IPS DF 6.9 (cell line): ENCODE measurements around the gene ESAM.

Source experiments
- DNase-seq: peaks from one replicate; pipeline ENCODE4 v3.0.0-alpha.2; 2013; ENCODE audit warnings: low read depth, low spot score
- H3K27ac ChIP-seq: one replicate; pipeline ENCODE4 v1.5.1; 2013; ENCODE audit warnings: low read length, control low read depth
- H3K27me3 ChIP-seq: 2 replicates; pipeline ENCODE4 v1.6.1; 2013; ENCODE audit warnings: mild to moderate bottlenecking, low read length; ENCODE audit not compliant: control insufficient read depth, insufficient read depth
- H3K36me3 ChIP-seq: 2 replicates; pipeline ENCODE4 v1.6.1; 2013; ENCODE audit warnings: low read length; ENCODE audit not compliant: control insufficient read depth, insufficient read depth
- H3K4me1 ChIP-seq: 2 replicates; pipeline ENCODE4 v1.6.1; 2013; ENCODE audit warnings: low read length; ENCODE audit not compliant: control insufficient read depth, insufficient read depth
- H3K4me3 ChIP-seq: 2 replicates; pipeline ENCODE4 v1.5.1; 2013; ENCODE audit warnings: mild to moderate bottlenecking, low read length
- H3K9me3 ChIP-seq: 2 replicates; pipeline ENCODE4 v1.6.1; 2013; ENCODE audit warnings: low read length, inconsistent platforms; ENCODE audit not compliant: control insufficient read depth, insufficient read depth
- WGBS: extraction: QIAGEN DNeasy Blood & Tissue Kit; methylation state at CpG from one replicate; pipeline ENCODE4 v1.1.7; 2013; ENCODE audit warnings: mixed read lengths, missing lambda C conversion rate; ENCODE audit not compliant: insufficient read length, insufficient coverage; 5-methylcytosine and 5-hydroxymethylcytosine counted together

Gene ESAM

GRCh38 chr11:124752471-124753102 lies 9.5 kb downstream of the ESAM start:
- H3K4me3 ChIP-seq: no peak overlapping the region; the same call in 1 of the 2 replicates
- no peak for DNase-seq
- no CpG with 5 or more reads among the region's 10 CpGs for WGBS

GRCh38 chr11:124751741-124752470 lies 10.2 kb downstream of the ESAM start, which contains the start of gene VSIG2:
TSS of gene VSIG2 (minus strand) at chr11:124752255. CDS start at chr11:124752137, 118 bp downstream.
- no CpG with 5 or more reads among the region's 42 CpGs for WGBS
- Histone ChIP-seq H3K27me3 (peaks cover 93% of the 10 kb centered on the region), H3K4me3 (peak within 1 kb of the TSS; percentile 39; the same call in 1 of the 2 replicates)

More at GRCh38 chr11:124752471-124753102, 9.5 kb downstream of the ESAM start:
- Histone ChIP-seq H3K9me3 (no peaks in the 10 kb centered on the region), H3K4me1 (peaks cover 9% of the 10 kb centered on the region), H3K27ac (no peak overlapping the region), H3K36me3 (no peaks in the 10 kb centered on the region), H3K27me3 (peaks cover 94% of the 10 kb centered on the region)

GRCh38 chr11:124751391-124751740 lies 10.7 kb downstream of the ESAM start:
- Histone ChIP-seq H3K36me3 (no peaks in the 10 kb centered on the region), H3K27me3 (peaks cover 88% of the 10 kb centered on the region), H3K4me1 (peaks cover 11% of the 10 kb centered on the region), H3K9me3 (no peaks in the 10 kb centered on the region), H3K27ac (no peak overlapping the region), H3K4me3 (no peak overlapping the region)
- DNase-seq: no peak
- no CpG with 5 or more reads among the region's 11 CpGs for WGBS

More at GRCh38 chr11:124751741-124752470, 10.2 kb downstream of the ESAM start, which contains the start of gene VSIG2:
- H3K27ac ChIP-seq: no peak within 1 kb of the TSS
- no peaks in the 10 kb centered on the region for H3K9me3 ChIP-seq
- peaks cover 11% of the 10 kb centered on the region for H3K4me1 ChIP-seq
- no peaks in the 10 kb centered on the region for H3K36me3 ChIP-seq
- DNase-seq: no peak

- H3K27ac ChIP-seq: no peak overlapping the region
- H3K9me3 ChIP-seq: no peaks in the 10 kb centered on the region
- no peaks in the 10 kb centered on the region for H3K36me3 ChIP-seq
- peaks cover 13% of the 10 kb centered on the region for H3K4me1 ChIP-seq
- no peak overlapping the region for H3K4me3 ChIP-seq
- peaks cover 93% of the 10 kb centered on the region for H3K27me3 ChIP-seq
- DNase-seq: no peak
- WGBS: no CpG with 5 or more reads among the region's 1 CpG
Observed at GRCh38 chr11:124749912-124750311, 12.2 kb downstream of the ESAM start.

- DNase-seq: no peak
- H3K36me3 ChIP-seq: no peaks in the 10 kb centered on the region
- H3K27me3 ChIP-seq: peaks cover 93% of the 10 kb centered on the region
- H3K4me1 ChIP-seq: peaks cover 13% of the 10 kb centered on the region
- H3K4me3 ChIP-seq: no peak overlapping the region
- no peak overlapping the region for H3K27ac ChIP-seq
- H3K9me3 ChIP-seq: no peaks in the 10 kb centered on the region
- no CpG with 5 or more reads among the region's 12 CpGs for WGBS
Observed at GRCh38 chr11:124748481-124749343, 13.4 kb downstream of the ESAM start.

GRCh38 chr11:124748100-124748418 lies 14.0 kb downstream of the ESAM start:
- H3K27me3 ChIP-seq: peaks cover 93% of the 10 kb centered on the region
- H3K4me1 ChIP-seq: peaks cover 13% of the 10 kb centered on the region
- H3K4me3 ChIP-seq: no peak overlapping the region
- no peak for DNase-seq
- no peaks in the 10 kb centered on the region for H3K36me3 ChIP-seq
- H3K27ac ChIP-seq: no peak overlapping the region
- WGBS: no CpG with 5 or more reads among the region's 7 CpGs
- H3K9me3 ChIP-seq: no peaks in the 10 kb centered on the region

GRCh38 chr11:124747406-124748099 lies 14.5 kb downstream of the ESAM start:
- peaks cover 10% of the 10 kb centered on the region for H3K4me1 ChIP-seq
- H3K27me3 ChIP-seq: peaks cover 93% of the 10 kb centered on the region
- no CpG with 5 or more reads among the region's 14 CpGs for WGBS
- H3K4me3 ChIP-seq: no peak overlapping the region
- DNase-seq: no peak
- no peak overlapping the region for H3K27ac ChIP-seq
- no peaks in the 10 kb centered on the region for H3K36me3 ChIP-seq
- H3K9me3 ChIP-seq: no peaks in the 10 kb centered on the region

GRCh38 chr11:124746621-124747243 lies 15.4 kb downstream of the ESAM start:
- no peak overlapping the region for H3K27ac ChIP-seq
- no peaks in the 10 kb centered on the region for H3K36me3 ChIP-seq
- peaks cover 9% of the 10 kb centered on the region for H3K4me1 ChIP-seq
- no CpG with 5 or more reads among the region's 37 CpGs for WGBS
- peak overlapping the region; percentile 70; the same call in 1 of the 2 replicates for H3K4me3 ChIP-seq
- DNase-seq: no peak
- peaks cover 93% of the 10 kb centered on the region for H3K27me3 ChIP-seq
- no peaks in the 10 kb centered on the region for H3K9me3 ChIP-seq

GRCh38 chr11:124745835-124746620 lies 16.1 kb downstream of the ESAM start:
- Histone ChIP-seq H3K36me3 (no peaks in the 10 kb centered on the region), H3K4me1 (peaks cover 8% of the 10 kb centered on the region), H3K27me3 (peaks cover 93% of the 10 kb centered on the region), H3K4me3 (peak overlapping the region; percentile 70; the same call in 1 of the 2 replicates), H3K9me3 (no peaks in the 10 kb centered on the region), H3K27ac (no peak overlapping the region)
- WGBS: no CpG with 5 or more reads among the region's 41 CpGs
- no peak for DNase-seq
